AG04449 (cell line): ENCODE results near the gene OTULIN.

ENCODE experiments used
- CTCF ChIA-PET: fragments of 350-600 bp; formaldehyde crosslinking; extraction: SDS; loops from one replicate; lab custom pipeline; 2021; ENCODE audit warnings: antibody characterized with exemption; lab: Yijun Ruan, JAX
- POLR2A ChIA-PET: fragments of 400-600, 350-600 bp; formaldehyde crosslinking; extraction: SDS; loops from one replicate; lab custom pipeline; 2020; ENCODE audit warnings: antibody characterized with exemption, inconsistent platforms; lab: Yijun Ruan, JAX
- DNase-seq: peaks from one replicate; pipeline ENCODE4 v3.0.0-alpha.2; 2010; ENCODE audit warnings: low read depth, low spot score
- H3K4me3 ChIP-seq: 2 replicates; pipeline ENCODE4 v1.5.1; 2011; ENCODE audit warnings: low read depth, mild to moderate bottlenecking, control low read depth, low read length
- TF ChIP-seq, protein P1 (sequence below): IDR thresholded peaks from one replicate; pipeline ENCODE4 v1.5.1; 2011; ENCODE audit warnings: mild to moderate bottlenecking, moderate library complexity, low read length, control low read depth, inconsistent platforms; ENCODE audit not compliant: insufficient read depth; ENCODE audit errors: missing control alignments

Gene OTULIN

DNA sequence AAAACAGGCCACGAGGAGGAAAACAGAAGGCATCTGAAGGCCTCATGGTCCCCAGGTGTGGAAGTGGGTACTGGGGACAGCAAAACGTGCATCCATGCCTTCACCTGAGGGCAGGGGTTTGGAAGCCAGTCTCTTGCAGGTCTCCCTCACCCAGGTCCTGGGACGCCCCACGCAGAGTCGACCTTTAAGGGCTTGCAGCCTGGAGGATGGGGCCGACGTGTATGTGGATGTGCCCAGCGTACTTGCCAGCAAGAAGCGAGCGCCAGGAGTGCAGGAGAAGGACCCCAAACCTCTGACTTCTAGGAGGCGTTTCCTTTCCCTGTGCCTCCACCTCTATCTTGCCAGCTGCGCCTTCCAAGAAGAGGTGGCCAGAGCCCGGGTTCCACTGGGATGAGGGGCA, 65.9 kb downstream of the OTULIN start:
- ChIA-PET POLR2A (no interaction called here), CTCF (interaction anchor here (1.2 to 4.9 kb wide), 2 partner anchors 11 to 273 kb away, joined by 3 to 36 read pairs; no protein-coding TSS in a partner anchor)
- H3K4me3 ChIP-seq, result no peak overlapping the region
- DNase-seq, result no peak
- TF ChIP-seq, protein P1, sequence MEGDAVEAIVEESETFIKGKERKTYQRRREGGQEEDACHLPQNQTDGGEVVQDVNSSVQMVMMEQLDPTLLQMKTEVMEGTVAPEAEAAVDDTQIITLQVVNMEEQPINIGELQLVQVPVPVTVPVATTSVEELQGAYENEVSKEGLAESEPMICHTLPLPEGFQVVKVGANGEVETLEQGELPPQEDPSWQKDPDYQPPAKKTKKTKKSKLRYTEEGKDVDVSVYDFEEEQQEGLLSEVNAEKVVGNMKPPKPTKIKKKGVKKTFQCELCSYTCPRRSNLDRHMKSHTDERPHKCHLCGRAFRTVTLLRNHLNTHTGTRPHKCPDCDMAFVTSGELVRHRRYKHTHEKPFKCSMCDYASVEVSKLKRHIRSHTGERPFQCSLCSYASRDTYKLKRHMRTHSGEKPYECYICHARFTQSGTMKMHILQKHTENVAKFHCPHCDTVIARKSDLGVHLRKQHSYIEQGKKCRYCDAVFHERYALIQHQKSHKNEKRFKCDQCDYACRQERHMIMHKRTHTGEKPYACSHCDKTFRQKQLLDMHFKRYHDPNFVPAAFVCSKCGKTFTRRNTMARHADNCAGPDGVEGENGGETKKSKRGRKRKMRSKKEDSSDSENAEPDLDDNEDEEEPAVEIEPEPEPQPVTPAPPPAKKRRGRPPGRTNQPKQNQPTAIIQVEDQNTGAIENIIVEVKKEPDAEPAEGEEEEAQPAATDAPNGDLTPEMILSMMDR, result no peak

DNA sequence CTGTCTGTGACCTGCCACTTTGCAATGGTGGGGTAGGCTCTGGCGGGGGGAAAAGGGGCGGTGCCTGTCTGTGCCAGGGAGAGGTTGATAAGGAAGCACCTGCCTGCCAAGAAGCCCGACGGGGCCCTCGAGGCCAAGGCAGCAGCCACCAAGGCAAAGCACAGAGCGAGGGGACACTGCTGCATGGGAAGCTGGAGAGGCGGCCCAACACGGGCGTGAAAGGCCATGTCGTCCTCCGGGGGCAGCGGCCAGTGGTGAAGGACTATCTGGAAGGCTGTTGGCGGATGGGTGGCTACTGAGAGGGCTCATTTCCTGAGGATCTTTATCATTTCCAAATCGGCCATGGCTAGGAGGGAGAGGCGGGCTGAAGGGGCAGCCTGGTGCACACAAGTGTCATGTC, 66.4 kb downstream of the OTULIN start:
- CTCF ChIA-PET, result interaction anchor here (1.1 to 4.9 kb wide), 4 partner anchors 10 to 272 kb away, joined by 3 to 36 read pairs (median 4); no protein-coding TSS in a partner anchor
- TF ChIP-seq, protein P1, result no peak
- DNase-seq, result no peak
- POLR2A ChIA-PET, result no interaction called here
- H3K4me3 ChIP-seq, result no peak overlapping the region

DNA sequence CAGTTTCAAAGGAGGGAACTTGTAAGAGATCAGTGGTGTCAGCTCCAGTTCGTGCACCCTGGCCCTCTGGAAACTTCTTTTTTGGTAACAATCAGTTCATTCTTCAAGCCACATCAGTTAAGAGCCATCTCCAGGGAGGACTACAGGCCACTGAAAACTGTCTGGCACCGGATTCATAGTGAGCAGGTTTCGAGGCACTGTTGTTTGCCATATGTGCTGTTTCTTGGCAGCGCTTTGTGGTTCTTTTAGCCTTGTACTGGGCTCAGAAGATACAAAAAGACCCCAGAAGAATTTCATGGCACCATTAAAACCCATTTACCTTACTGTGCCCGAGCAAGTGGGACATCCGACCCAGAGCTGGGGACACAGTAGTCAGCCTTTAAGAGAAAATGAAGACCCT, 68.5 kb downstream of the OTULIN start:
- CTCF ChIA-PET, result interaction anchor here (2.1 to 4.9 kb wide), 3 partner anchors 11 to 282 kb away, joined by 5 to 36 read pairs (median 13); no protein-coding TSS in a partner anchor
- POLR2A ChIA-PET, result no interaction called here

DNA sequence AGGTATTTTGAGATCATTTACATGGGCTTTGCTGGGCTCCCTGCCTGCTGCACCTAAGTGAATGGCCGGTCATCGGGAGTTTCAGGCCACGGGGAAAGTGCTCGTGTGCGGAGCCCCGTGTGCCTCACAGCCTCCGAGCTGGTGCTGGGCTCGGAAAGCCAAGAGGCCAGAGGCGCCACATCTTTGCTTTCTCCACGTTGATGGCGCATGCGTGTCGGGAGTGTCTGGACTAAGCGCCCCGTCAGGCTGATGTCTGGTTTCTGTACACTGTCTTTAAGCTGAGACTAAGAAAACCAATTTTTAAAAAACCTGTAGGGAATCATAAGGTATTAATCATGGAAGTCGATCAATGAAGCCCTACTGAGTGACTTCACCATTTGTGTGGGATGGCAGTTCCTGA, 69.1 kb downstream of the OTULIN start:
- ChIA-PET POLR2A (no interaction called here), CTCF (interaction anchor here (3.3 to 4.9 kb wide), 2 partner anchors 270 to 281 kb away, joined by 13 to 36 read pairs; no protein-coding TSS in a partner anchor)

More for the DNA sequence above, 68.5 kb downstream of the OTULIN start:
- TF ChIP-seq, protein P1, result no peak
- no peak for DNase-seq
- H3K4me3 ChIP-seq, result no peak overlapping the region

DNA sequence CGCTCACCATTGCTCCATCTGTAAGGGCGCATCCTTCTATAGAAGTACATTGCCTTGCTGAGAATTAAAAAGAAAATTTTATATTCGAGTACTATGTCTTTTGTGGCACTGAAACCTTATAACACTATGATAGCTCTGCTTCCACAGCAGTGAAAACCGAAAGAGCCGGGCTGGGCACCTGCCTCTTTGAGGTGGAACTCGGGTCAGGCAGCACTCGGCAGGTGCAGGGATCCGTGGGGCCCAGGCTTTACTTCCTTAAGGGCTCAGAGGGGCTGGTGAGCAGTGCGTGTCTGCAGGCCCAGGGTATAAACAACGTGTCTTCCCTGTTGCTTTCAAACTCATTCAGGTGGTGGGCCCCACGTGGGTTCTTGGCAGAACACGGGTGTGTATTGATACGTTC, 69.9 kb downstream of the OTULIN start:
- POLR2A ChIA-PET, result no interaction called here
- DNase-seq, result no peak
- CTCF ChIA-PET, result interaction anchor here (3.3 to 4.9 kb wide), 2 partner anchors 269 to 280 kb away, joined by 13 to 36 read pairs; no protein-coding TSS in a partner anchor
- H3K4me3 ChIP-seq, result no peak overlapping the region
- TF ChIP-seq, protein P1, result no peak

More for the DNA sequence above, 69.1 kb downstream of the OTULIN start:
- TF ChIP-seq, protein P1, result no peak
- no peak for DNase-seq
- H3K4me3 ChIP-seq, result no peak overlapping the region

DNA sequence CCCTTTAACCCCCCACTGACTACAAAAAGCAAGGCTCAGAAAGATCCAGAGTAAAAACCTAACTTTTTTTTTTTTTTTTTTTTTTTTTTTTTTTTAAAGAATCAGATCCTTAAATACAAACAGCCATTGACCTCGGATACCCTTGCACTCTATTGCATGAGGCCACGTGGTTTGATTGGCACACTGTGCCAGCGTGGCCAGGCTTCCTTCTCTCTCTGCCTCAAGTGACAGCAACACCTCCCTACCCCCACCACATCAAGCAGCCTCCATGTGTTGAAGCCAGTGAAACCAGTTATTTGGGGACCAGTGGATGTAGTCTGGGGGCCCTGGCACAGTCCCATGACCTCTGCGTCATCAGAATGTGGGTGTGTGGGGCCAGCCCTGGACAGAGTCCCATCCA, 71.4 kb downstream of the OTULIN start:
- CTCF ChIA-PET, result interaction anchor here (0.6 to 1.5 kb wide), 4 partner anchors 9 to 267 kb away, joined by 3 to 6 read pairs (median 3); no protein-coding TSS in a partner anchor
- H3K4me3 ChIP-seq, result no peak overlapping the region
- POLR2A ChIA-PET, result no interaction called here
- TF ChIP-seq, protein P1, result no peak
- DNase-seq, result no peak
